ENCODE data around the gene FOXJ1. TPM values are rescaled to one million over a fixed set of nuclear protein-coding genes. Genes with fewer than 3 reads are reported as not detected.

The FOXJ1 gene
- polyA plus RNA-seq, 1 of the 3 experiments (the other 2 are of a cell fraction): not detected

GRCh38 chr17:76189741-76190140, 48.7 kb upstream of the FOXJ1 start:
- H3K4me3 ChIP-seq (ENCODE audit: low read depth in 2 of 2, low read length in 1 of 2): no peak overlapping the region
- no peak overlapping the region for H2AFZ ChIP-seq (ENCODE audit: low read depth)
- no peak for DNase-seq
- H3K36me3 ChIP-seq (replicated peaks in 1 of 2; ENCODE audit: control insufficient read depth in 1 of 2, insufficient read depth in 2 of 2, low read length in 1 of 2): no peaks in the 10 kb centered on the region
- no peak overlapping the region for H3K27ac ChIP-seq (ENCODE audit: low read depth in 2 of 2, low read length in 1 of 2)
- 90% methylated on average over 4 of the region's 4 CpGs for WGBS (ENCODE audit: low lambda C conversion rate)
- ChIA-PET CTCF (interaction anchor here (0.5 to 16.0 kb wide), 6 partner anchors 10 to 341 kb away, joined by 3 to 193 read pairs (median 6); no protein-coding TSS in a partner anchor), POLR2A (no interaction called here)
- H3K9me2 ChIP-seq: no peaks in the 10 kb centered on the region
- H3F3A ChIP-seq (replicated peaks; ENCODE audit: insufficient read depth): no peaks in the 10 kb centered on the region
- no peaks in the 10 kb centered on the region for H3K79me2 ChIP-seq (ENCODE audit: insufficient read depth)
- peaks cover 0 to 12% of the 10 kb centered on the region in 2 experiments; a peak in 2 of 4 replicates for H3K4me1 ChIP-seq (ENCODE audit: control insufficient read depth in 1 of 2, insufficient read depth in 2 of 2, low read depth in 1 of 2, low read length in 1 of 2)
- H3K9ac ChIP-seq: no peak overlapping the region
- H4K20me1 ChIP-seq (ENCODE audit: insufficient read depth): no peaks in the 10 kb centered on the region
- TF ChIP-seq TAF1 (IDR thresholded peaks at IDR 0.05; ENCODE audit: borderline replicate concordance, low read depth, low read length) (no peak), JUND (IDR thresholded peaks at IDR 0.05) (no peak), FOXJ3 (CRISPR knock-in tag; IDR thresholded peaks at IDR 0.05) (no peak), NRF1 (IDR thresholded peaks at IDR 0.05; ENCODE audit: low read depth, low read length) (no peak), CTCF (IDR thresholded peaks at IDR 0.05) (no peak), FOXM1 (IDR thresholded peaks at IDR 0.05; ENCODE audit: low read depth) (no peak), GATA2 (CRISPR knock-in tag; IDR thresholded peaks at IDR 0.05) (no peak), REST (IDR thresholded peaks at IDR 0.05; ENCODE audit: low read depth, low read length) (no peak), FOSL2 (IDR thresholded peaks at IDR 0.05; ENCODE audit: borderline replicate concordance, low read depth) (no peak), RFX5 (IDR thresholded peaks at IDR 0.05; ENCODE audit: low read length) (no peak), GABPA (IDR thresholded peaks at IDR 0.05; ENCODE audit: low read depth) (no peak), CHD2 (IDR thresholded peaks at IDR 0.05; ENCODE audit: low read length, partially characterized antibody) (no peak), PBX3 (IDR thresholded peaks at IDR 0.05) (no peak), RCOR1 (IDR thresholded peaks at IDR 0.05; ENCODE audit: low read length) (no peak), ZBTB33 (IDR thresholded peaks at IDR 0.05; ENCODE audit: borderline replicate concordance, low read depth) (no peak), YY1 (IDR thresholded peaks at IDR 0.05; ENCODE audit: low read depth) (no peak), USF2 (IDR thresholded peaks at IDR 0.05; ENCODE audit: borderline replicate concordance, low read depth, low read length) (no peak), MAX (IDR thresholded peaks at IDR 0.05; ENCODE audit: low read depth) (no peak)
- H3K4me2 ChIP-seq: no peak overlapping the region
- H3K9me3 ChIP-seq: no peaks in the 10 kb centered on the region
- H3K27me3 ChIP-seq (ENCODE audit: insufficient read depth): no peaks in the 10 kb centered on the region
